ENCODE results near the gene PIR.

- TF ChIP-seq SRF (IDR thresholded peaks at IDR 0.05; ENCODE audit: low read depth) (no peak), CTCF (IDR thresholded peaks at IDR 0.05 in 2 of 3, conservative IDR thresholded peaks at IDR 0.05 in 1 of 3; ENCODE audit: borderline replicate concordance in 1 of 3, insufficient read depth in 1 of 3, low read depth in 2 of 3, low read length in 2 of 3) (peak in 2 of 3 experiments; percentile 12 to 23; a peak in 2 of 6 replicates), POLR2A (IDR thresholded peaks at IDR 0.05; ENCODE audit: borderline replicate concordance, extremely low read depth, insufficient read depth, insufficient read length) (no peak)
- TF ChIP-seq, protein P1, sequence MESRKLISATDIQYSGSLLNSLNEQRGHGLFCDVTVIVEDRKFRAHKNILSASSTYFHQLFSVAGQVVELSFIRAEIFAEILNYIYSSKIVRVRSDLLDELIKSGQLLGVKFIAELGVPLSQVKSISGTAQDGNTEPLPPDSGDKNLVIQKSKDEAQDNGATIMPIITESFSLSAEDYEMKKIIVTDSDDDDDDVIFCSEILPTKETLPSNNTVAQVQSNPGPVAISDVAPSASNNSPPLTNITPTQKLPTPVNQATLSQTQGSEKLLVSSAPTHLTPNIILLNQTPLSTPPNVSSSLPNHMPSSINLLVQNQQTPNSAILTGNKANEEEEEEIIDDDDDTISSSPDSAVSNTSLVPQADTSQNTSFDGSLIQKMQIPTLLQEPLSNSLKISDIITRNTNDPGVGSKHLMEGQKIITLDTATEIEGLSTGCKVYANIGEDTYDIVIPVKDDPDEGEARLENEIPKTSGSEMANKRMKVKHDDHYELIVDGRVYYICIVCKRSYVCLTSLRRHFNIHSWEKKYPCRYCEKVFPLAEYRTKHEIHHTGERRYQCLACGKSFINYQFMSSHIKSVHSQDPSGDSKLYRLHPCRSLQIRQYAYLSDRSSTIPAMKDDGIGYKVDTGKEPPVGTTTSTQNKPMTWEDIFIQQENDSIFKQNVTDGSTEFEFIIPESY (IDR thresholded peaks at IDR 0.05; ENCODE audit: extremely low read depth, insufficient replicate concordance, low read length) = no peak
Measured at GRCh38 chrX:15465896-15466651, 27.1 kb downstream of the PIR start.

Data from HCT116 (cell line).